ENCODE results near the gene PRCC. TPM values are rescaled to one million over a fixed set of nuclear protein-coding genes. Genes with fewer than 3 reads are reported as not detected.

PRCC gene
- total and polyA plus RNA-seq, 2 of the 4 experiments (the other 2 are of a cell fraction): 10.6 to 59.6 TPM

DNA sequence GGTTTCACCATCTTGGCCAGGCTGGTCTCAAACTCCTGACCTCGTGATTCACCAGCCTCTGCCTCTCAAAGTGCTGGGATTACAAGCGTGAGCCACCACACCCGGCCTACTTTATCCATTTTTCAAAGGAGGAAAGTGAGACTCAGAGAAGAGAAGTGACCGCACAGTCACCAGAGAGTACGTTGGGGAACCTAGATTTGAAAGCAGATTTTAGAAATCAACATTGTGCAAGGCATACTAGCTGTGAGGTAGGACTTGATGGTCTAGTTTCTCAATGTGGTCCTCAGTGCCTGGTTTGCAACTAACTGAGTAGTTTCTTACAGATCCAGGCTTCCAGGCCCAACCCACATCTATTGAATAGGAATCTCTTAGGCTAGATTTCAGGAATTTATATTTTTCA is 1.7 kb upstream of the PRCC start:
- ATAC-seq (ENCODE audit: low read depth) (no peak), DNase-seq (no peak)
- Histone ChIP-seq H4K91ac (ENCODE audit: insufficient read depth, low read depth, low read length) (no peak overlapping the region), H3K4me3 (ENCODE audit: insufficient read depth, low read depth, low read length) (no peak overlapping the region), H3K23ac (ENCODE audit: low read depth, low read length) (0 out of 2 replicates have a peak overlapping the region, but pooled peaks have one; percentile 73), H2BK15ac (ENCODE audit: low read depth, low read length) (no peak overlapping the region; the same call in 2 of the 3 replicates), H3K79me1 (ENCODE audit: low read depth in 1 of 2, low read length in 2 of 2) (peaks cover 10 to 35% of the 10 kb centered on the region in 2 experiments; a peak in 3 of 4 replicates), H4K5ac (ENCODE audit: low read depth, low read length) (no peak overlapping the region), H3K9me1 (ENCODE audit: insufficient read depth, low read length) (no peaks in the 10 kb centered on the region), H3K9ac (ENCODE audit: low read depth, low read length) (no peak overlapping the region), H4K8ac (ENCODE audit: low read depth in 2 of 2, low read length in 2 of 2) (peak overlapping the region; percentile 97 to 98; a peak in 3 of 4 replicates), H2AFZ (replicated peaks; ENCODE audit: low read length, poor library complexity) (no peak overlapping the region), H2BK120ac (ENCODE audit: low read depth, low read length) (no peak overlapping the region), H3K14ac (replicated peaks; ENCODE audit: low read depth, low read length) (peak overlapping the region; percentile 84; the same call in 1 of the 2 replicates), H3K4ac (ENCODE audit: low read depth, low read length) (peak overlapping the region; percentile 88; the same call in 1 of the 2 replicates), H2AK5ac (ENCODE audit: low read depth, low read length) (no peak overlapping the region; the same call in 1 of the 2 replicates), H2BK20ac (ENCODE audit: low read depth, low read length) (no peak overlapping the region), H3K27ac (ENCODE audit: insufficient read depth, low read length) (no peak overlapping the region), H4K20me1 (ENCODE audit: insufficient read depth, low read length) (peaks cover 17% of the 10 kb centered on the region; the same call in 1 of the 2 replicates), H3K18ac (ENCODE audit: low read depth, low read length) (no peak overlapping the region), H3K36me3 (ENCODE audit: control insufficient read depth, insufficient read depth, low read length) (no peaks in the 10 kb centered on the region; the same call in 1 of the 2 replicates), H2BK5ac (ENCODE audit: low read depth, low read length, poor library complexity, severe bottlenecking) (no peak overlapping the region), H3K56ac (ENCODE audit: extremely low read depth, insufficient read depth, low read length) (peak overlapping the region; percentile 74; the same call in 1 of the 2 replicates), H3K4me1 (ENCODE audit: control insufficient read depth, insufficient read depth, low read length) (peaks cover 5% of the 10 kb centered on the region), H3K27me3 (ENCODE audit: control insufficient read depth, insufficient read depth, low read length) (no peaks in the 10 kb centered on the region), H3K9me3 (ENCODE audit: control insufficient read depth, insufficient read depth, low read length) (no peaks in the 10 kb centered on the region), H3K4me2 (ENCODE audit: low read depth, low read length) (no peak overlapping the region), H2AK9ac (replicated peaks; ENCODE audit: low read depth, low read length, poor library complexity) (peak overlapping the region; percentile 88)
- in situ Hi-C loops (cut with MboI; ENCODE audit: low sequenced_read_pairs) (no loop called here), intact Hi-C loops (cut with micrococcal nuclease) (loop anchor here (2.0 kb wide), 2 partner anchors 13 to 39 kb away; no protein-coding TSS in a partner anchor), dilution Hi-C loops (cut with HindIII; ENCODE audit: low sequenced_read_pairs, unreplicated experiment) (no loop called here)
- POLR2A ChIA-PET (ENCODE audit: unreplicated experiment): no interaction called here
- TF ChIP-seq, protein P1, sequence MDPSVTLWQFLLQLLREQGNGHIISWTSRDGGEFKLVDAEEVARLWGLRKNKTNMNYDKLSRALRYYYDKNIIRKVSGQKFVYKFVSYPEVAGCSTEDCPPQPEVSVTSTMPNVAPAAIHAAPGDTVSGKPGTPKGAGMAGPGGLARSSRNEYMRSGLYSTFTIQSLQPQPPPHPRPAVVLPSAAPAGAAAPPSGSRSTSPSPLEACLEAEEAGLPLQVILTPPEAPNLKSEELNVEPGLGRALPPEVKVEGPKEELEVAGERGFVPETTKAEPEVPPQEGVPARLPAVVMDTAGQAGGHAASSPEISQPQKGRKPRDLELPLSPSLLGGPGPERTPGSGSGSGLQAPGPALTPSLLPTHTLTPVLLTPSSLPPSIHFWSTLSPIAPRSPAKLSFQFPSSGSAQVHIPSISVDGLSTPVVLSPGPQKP (IDR thresholded peaks at IDR 0.05; ENCODE audit: borderline replicate concordance, low read depth, low read length): no peak
- no peak for TF ChIP-seq RAD21 (IDR thresholded peaks at IDR 0.05; ENCODE audit: low read length)
- no peak for TF ChIP-seq FOS (IDR thresholded peaks at IDR 0.05; ENCODE audit: low read depth, low read length)
- no peak for TF ChIP-seq MAFK (IDR thresholded peaks at IDR 0.05; ENCODE audit: low read depth, low read length)
- BruUV-seq (replicated peaks): no TSS peak
- CTCF ChIA-PET: no interaction called here
- no CpG with 5 or more reads among the region's 5 CpGs for WGBS, 2 experiments (ENCODE audit: extremely low coverage in 2 of 2, insufficient read length in 1 of 2)

Measured in IMR-90 (cell line).